ENCODE data around the gene HELZ. TPM values are rescaled to one million over a fixed set of nuclear protein-coding genes. Genes with fewer than 3 reads are reported as not detected.
A peak's percentile ranks its signal among the peaks of the same experiment; 100 is the strongest.

Gene HELZ
- total RNA-seq, 1 donor from 2014 or later, result 63.5 TPM

GRCh38 chr17:67137860-67138259, 107.1 kb downstream of the HELZ start:
- Mint-ChIP-seq H3K27me3 (ENCODE audit: unreplicated experiment) (no peaks in the 10 kb centered on the region), H3K9me3 (ENCODE audit: unreplicated experiment) (no peaks in the 10 kb centered on the region), H3K27ac (ENCODE audit: unreplicated experiment) (no peak overlapping the region), H3K36me3 (ENCODE audit: unreplicated experiment) (peaks cover 40% of the 10 kb centered on the region), H3K4me1 (ENCODE audit: unreplicated experiment) (peaks cover 42% of the 10 kb centered on the region), H3K4me3 (ENCODE audit: unreplicated experiment) (no peak overlapping the region)
- DNase-seq (ENCODE audit: extremely low spot score, unreplicated experiment), result no peak
- TF ChIP-seq, protein P1, sequence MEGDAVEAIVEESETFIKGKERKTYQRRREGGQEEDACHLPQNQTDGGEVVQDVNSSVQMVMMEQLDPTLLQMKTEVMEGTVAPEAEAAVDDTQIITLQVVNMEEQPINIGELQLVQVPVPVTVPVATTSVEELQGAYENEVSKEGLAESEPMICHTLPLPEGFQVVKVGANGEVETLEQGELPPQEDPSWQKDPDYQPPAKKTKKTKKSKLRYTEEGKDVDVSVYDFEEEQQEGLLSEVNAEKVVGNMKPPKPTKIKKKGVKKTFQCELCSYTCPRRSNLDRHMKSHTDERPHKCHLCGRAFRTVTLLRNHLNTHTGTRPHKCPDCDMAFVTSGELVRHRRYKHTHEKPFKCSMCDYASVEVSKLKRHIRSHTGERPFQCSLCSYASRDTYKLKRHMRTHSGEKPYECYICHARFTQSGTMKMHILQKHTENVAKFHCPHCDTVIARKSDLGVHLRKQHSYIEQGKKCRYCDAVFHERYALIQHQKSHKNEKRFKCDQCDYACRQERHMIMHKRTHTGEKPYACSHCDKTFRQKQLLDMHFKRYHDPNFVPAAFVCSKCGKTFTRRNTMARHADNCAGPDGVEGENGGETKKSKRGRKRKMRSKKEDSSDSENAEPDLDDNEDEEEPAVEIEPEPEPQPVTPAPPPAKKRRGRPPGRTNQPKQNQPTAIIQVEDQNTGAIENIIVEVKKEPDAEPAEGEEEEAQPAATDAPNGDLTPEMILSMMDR (IDR thresholded peaks at IDR 0.05), result no peak

GRCh38 chr17:67137026-67137370, 108.0 kb downstream of the HELZ start:
- TF ChIP-seq, protein P1 (IDR thresholded peaks at IDR 0.05), result no peak
- Mint-ChIP-seq H3K27ac (ENCODE audit: unreplicated experiment) (peak overlapping the region; percentile 13), H3K36me3 (ENCODE audit: unreplicated experiment) (peaks cover 39% of the 10 kb centered on the region), H3K27me3 (ENCODE audit: unreplicated experiment) (no peaks in the 10 kb centered on the region), H3K4me1 (ENCODE audit: unreplicated experiment) (peaks cover 42% of the 10 kb centered on the region), H3K9me3 (ENCODE audit: unreplicated experiment) (no peaks in the 10 kb centered on the region), H3K4me3 (ENCODE audit: unreplicated experiment) (no peak overlapping the region)
- no peak for DNase-seq (ENCODE audit: extremely low spot score, unreplicated experiment)

DNA sequence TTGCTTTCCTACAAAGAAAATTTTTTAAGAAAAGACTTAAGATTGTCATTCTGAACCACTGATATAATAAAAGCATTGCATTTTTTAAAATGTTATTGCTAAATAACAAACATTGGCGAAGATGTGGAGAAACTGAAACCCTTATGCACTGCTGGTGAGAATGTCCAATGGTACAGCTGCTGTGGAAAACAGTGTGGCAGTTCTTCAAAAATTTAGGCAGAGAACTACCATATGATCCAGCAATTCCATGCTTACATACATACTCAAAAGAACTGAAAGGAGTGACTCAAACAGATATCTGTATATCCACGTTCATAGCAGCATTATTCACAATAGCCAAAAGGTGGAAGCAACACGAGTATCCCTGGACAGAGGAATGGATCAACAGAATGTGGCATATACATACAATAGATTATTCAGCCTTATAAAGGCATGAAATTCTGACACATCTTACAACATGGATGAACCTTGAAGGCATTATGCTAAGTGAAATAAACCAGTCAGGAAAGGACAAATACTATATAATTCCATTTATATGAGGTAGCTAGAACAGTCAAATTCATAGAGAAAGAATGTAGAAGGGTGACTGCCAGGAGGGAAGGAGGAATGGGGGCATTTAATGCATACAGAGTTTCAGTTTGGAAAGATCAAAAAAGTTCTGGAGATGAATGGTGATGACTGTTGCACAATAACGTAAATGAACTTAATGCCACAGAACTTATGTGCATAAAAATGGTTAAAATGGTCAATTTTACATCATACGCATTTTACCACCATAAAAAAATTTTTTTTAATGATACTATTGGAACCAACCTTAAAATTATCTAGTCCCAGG, 108.6 kb downstream of the HELZ start:
- Mint-ChIP-seq H3K36me3 (ENCODE audit: unreplicated experiment) (peaks cover 42% of the 10 kb centered on the region), H3K27me3 (ENCODE audit: unreplicated experiment) (no peaks in the 10 kb centered on the region), H3K9me3 (ENCODE audit: unreplicated experiment) (no peaks in the 10 kb centered on the region), H3K4me1 (ENCODE audit: unreplicated experiment) (peaks cover 44% of the 10 kb centered on the region), H3K27ac (ENCODE audit: unreplicated experiment) (no peak overlapping the region), H3K4me3 (ENCODE audit: unreplicated experiment) (no peak overlapping the region)
- DNase-seq (ENCODE audit: extremely low spot score, unreplicated experiment), result no peak
- TF ChIP-seq, protein P1 (IDR thresholded peaks at IDR 0.05), result no peak

GRCh38 chr17:67133161-67133560, 111.8 kb downstream of the HELZ start:
- Mint-ChIP-seq H3K4me3 (ENCODE audit: unreplicated experiment) (no peak overlapping the region), H3K27ac (ENCODE audit: unreplicated experiment) (no peak overlapping the region), H3K9me3 (ENCODE audit: unreplicated experiment) (no peaks in the 10 kb centered on the region), H3K4me1 (ENCODE audit: unreplicated experiment) (peaks cover 25% of the 10 kb centered on the region), H3K27me3 (ENCODE audit: unreplicated experiment) (no peaks in the 10 kb centered on the region), H3K36me3 (ENCODE audit: unreplicated experiment) (peaks cover 44% of the 10 kb centered on the region)
- TF ChIP-seq, protein P1 (IDR thresholded peaks at IDR 0.05), result no peak
- DNase-seq (ENCODE audit: extremely low spot score, unreplicated experiment), result no peak

DNA sequence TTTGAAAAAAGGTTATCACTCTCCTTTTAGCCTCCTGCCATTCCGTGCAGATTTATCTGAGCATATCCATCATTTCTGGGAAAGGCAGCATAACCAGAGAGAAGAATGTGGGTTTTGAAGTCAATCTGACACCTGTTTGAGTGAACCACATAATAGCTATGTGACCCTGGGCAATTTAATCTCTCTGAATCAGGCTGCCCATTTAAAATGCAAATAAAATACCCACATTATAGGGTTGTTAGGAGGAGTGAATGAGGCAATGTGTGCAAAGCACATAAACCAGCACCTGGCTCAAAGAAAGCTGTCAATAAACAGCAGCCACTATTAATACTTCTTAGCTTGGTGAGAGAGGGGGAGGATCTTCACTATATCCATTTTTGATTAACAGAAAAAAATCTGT, 112.6 kb downstream of the HELZ start:
- no peak for DNase-seq (ENCODE audit: extremely low spot score, unreplicated experiment)
- H3K4me3 Mint-ChIP-seq (ENCODE audit: unreplicated experiment), result no peak overlapping the region
- H3K36me3 Mint-ChIP-seq (ENCODE audit: unreplicated experiment), result peaks cover 42% of the 10 kb centered on the region
- H3K9me3 Mint-ChIP-seq (ENCODE audit: unreplicated experiment), result no peaks in the 10 kb centered on the region
- H3K27ac Mint-ChIP-seq (ENCODE audit: unreplicated experiment), result no peak overlapping the region
- H3K4me1 Mint-ChIP-seq (ENCODE audit: unreplicated experiment), result peaks cover 33% of the 10 kb centered on the region
- TF ChIP-seq, protein P1 (IDR thresholded peaks at IDR 0.05), result no peak
- H3K27me3 Mint-ChIP-seq (ENCODE audit: unreplicated experiment), result no peaks in the 10 kb centered on the region

Data from osteocyte (in vitro differentiated cells).